Omental fat pad (tissue), 4 donors: Measurements from ENCODE around the gene PTPRG. TPM values are rescaled to one million over a fixed set of nuclear protein-coding genes. Genes with fewer than 3 reads are reported as not detected.

Experiments used
- ATAC-seq: fragments of 150-250 bp; one replicate; pipeline ENCODE4 v1.9.1; 2016; ENCODE audit warnings: mild to moderate bottlenecking, moderate library complexity; ENCODE audit not compliant: low FRiP score
- DNase-seq: peaks from one replicate; pipeline ENCODE4 v3.0.0-alpha.2; 2019; ENCODE audit warnings: low spot score
- total RNA-seq, 4 donors: library from RNA; depleted of rRNA; stranded (reverse); fragments of >200 nt; gene quantifications; one replicate each; pipeline ENCODE4 v1.1.0, GENCODE V29; 2016
- TF ChIP-seq, protein P1 (sequence below), 3 donors: fragments of 450-650 bp; IDR thresholded peaks; one replicate each; pipeline ENCODE4 v1.5.1; 2016 to 2017; ENCODE audit warnings: antibody characterized with exemption in 3 of 3, mild to moderate bottlenecking in 3 of 3, moderate library complexity in 2 of 3

The PTPRG gene
- total RNA-seq, 4 donors from 2014 or later, result 90.0 to 172 (median 104) TPM

DNA sequence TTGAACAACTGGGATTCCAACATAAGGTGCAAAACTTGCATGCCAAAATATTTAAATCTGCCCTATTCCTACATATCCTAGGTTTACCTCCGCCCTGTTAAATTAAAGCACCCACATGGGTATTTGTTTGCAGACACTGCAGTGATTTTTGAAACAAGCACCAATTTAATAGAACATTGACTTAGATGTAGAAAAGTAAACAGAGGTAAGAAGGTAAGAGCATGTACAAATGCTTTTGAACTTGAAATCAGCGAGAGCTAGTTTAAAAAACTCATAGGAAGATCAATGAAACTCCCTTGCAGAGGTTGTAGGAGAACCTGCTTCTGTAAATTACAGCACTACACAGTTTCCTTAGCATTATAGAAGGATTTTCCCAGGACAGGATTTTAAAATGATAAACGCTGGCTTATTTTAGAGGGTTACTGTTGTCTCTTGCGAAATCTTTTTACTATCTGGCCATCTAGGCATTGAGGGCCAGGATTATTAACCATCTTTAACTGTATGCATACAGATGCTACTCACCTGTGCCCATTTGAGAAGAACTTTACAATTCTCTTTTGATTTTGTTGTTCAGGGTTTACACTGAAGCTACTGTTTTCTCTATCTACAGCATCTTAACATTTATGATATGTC, 527.2 kb downstream of the PTPRG start:
- no peak for DNase-seq
- ATAC-seq, result no peak
- TF ChIP-seq, protein P1, sequence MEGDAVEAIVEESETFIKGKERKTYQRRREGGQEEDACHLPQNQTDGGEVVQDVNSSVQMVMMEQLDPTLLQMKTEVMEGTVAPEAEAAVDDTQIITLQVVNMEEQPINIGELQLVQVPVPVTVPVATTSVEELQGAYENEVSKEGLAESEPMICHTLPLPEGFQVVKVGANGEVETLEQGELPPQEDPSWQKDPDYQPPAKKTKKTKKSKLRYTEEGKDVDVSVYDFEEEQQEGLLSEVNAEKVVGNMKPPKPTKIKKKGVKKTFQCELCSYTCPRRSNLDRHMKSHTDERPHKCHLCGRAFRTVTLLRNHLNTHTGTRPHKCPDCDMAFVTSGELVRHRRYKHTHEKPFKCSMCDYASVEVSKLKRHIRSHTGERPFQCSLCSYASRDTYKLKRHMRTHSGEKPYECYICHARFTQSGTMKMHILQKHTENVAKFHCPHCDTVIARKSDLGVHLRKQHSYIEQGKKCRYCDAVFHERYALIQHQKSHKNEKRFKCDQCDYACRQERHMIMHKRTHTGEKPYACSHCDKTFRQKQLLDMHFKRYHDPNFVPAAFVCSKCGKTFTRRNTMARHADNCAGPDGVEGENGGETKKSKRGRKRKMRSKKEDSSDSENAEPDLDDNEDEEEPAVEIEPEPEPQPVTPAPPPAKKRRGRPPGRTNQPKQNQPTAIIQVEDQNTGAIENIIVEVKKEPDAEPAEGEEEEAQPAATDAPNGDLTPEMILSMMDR (IDR thresholded peaks at IDR 0.05), result no peak

DNA sequence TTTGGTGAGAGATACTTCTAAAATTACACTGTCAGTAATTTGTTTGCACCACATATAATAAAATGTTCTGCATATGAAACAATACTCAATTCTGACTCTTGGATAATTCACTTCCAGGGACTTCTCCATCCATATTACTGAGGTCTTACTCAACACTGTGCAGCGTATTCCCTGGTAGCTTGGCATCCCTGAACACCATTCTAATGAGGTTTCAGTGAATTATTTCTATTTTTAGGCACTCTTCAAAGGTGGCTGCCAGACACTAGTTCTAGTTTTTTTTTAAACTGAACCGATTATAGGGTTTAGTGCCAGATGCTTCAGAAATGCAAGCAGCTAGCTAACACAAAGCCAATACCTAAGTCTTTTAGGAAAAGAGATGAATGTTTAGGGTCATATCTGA, 528.7 kb downstream of the PTPRG start:
- ATAC-seq (no peak), DNase-seq (no peak)
- TF ChIP-seq, protein P1 (IDR thresholded peaks at IDR 0.05), result no peak

DNA sequence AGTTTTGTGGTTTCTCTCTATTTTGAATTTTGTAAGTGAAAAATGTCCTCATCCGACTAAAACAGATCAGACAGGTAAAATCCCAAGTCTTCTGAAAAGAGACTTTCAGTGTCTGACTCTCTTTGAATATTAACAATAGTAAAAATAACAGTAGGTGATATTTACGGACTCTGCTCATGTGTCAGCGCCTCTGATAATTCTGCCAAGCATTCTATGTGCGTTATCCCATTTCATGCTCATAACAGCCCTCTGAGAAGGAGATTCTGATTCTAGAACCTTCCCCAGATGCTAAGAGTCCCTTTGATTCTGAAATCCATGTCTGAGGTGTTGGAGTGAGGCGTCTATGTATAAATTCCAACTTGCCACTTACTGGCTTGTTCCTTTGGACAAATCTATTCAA, 529.1 kb downstream of the PTPRG start:
- ATAC-seq (no peak), DNase-seq (no peak)
- TF ChIP-seq, protein P1 (IDR thresholded peaks at IDR 0.05), result no peak

DNA sequence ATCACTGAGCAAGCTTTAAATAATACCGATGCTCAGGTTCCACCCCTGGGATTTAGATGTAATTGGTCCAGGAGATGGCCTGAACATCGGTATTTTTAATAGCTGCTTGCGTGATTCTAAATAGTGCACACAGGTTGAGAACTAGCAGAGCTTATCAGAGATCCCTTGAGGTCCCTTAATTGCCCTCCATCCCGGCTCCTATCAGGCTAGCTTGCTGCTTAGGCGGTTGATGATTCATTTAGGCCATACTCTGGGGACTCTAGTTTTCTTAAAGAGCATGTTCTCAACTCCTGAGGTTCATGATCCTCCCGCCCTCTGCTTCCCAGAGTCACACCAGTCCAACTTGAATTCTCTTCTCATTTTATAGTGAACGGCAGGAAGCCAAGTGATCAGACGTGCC, 531.7 kb downstream of the PTPRG start:
- no peak for DNase-seq
- TF ChIP-seq, protein P1 (IDR thresholded peaks at IDR 0.05), result no peak
- no peak for ATAC-seq

DNA sequence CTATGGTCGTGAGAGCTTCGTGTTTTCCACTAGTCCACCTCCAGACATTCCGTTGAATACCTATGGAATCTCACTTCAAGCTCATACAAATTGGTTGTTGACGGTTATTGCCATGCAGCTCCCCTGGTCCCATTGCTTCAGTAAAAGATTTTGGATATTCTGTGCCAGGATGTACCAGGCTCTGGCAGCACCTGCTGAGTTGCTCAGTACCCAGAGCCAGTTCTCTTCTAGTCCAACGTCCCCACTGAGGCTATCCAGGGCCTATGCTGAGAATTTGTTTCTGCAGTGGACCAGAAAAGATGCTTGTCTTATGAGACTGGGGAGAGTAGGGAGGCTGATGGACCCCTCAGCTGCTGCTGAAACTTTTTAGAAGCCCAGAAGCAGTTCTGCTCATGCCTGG, 533.1 kb downstream of the PTPRG start:
- DNase-seq, result no peak
- no peak for ATAC-seq
- TF ChIP-seq, protein P1 (IDR thresholded peaks at IDR 0.05), result no peak

DNA sequence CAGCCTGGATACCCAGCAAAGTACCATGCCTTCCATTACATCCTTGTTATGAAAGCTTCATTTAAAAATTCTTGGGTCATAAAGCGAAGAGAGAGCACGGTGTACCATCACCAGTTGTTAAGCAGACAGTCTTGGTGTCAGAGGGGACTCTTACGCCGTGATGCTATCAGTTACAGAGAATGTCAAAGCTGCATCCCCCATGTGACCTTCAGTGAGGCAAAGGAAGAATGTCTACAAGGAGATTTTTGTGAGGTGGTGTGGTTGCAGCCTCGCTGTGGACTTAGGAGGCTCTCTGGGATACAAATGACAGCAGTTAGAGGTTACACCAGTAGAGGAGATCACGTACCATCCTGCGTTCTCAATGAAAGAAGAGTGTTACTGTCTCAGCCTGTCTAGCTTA, 533.7 kb downstream of the PTPRG start:
- no peak for DNase-seq
- ATAC-seq, result no peak
- TF ChIP-seq, protein P1 (IDR thresholded peaks at IDR 0.05), result no peak

DNA sequence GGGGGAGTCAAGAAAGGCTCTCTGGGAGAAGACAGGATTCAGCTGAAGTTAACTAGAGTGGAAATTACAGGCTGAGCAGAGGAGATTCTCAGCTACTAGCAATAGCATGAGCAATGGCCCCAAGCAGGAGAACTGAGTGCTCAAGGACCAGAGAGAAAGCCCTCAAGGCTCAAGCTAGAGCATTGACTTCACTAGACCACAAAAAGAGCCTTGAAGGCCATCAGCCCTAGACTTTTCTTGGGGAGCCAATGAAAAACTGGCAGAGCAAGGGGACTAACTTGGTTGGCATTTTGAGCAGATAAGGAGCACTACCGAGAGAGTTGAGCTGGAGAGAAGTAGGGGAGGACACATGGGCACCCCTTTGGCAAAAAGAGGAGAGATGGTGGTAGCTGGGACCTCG, 534.4 kb downstream of the PTPRG start:
- TF ChIP-seq, protein P1 (IDR thresholded peaks at IDR 0.05), result no peak
- DNase-seq (no peak), ATAC-seq (no peak)
